NCI-H526 treated with DMSO at 0.1 percent for 48 hours (cell line): ENCODE data around the gene SMURF2.
"Not testable (repeated sequence)": the region's sequence is repeated elsewhere in the genome, so short reads cannot be mapped to it uniquely, and the experiment has no call there.

ENCODE experiments used
- DNase-seq: peaks from one replicate; lab custom pipeline; 2025; lab: John Stamatoyannopoulos, UW

Gene SMURF2

DNA sequence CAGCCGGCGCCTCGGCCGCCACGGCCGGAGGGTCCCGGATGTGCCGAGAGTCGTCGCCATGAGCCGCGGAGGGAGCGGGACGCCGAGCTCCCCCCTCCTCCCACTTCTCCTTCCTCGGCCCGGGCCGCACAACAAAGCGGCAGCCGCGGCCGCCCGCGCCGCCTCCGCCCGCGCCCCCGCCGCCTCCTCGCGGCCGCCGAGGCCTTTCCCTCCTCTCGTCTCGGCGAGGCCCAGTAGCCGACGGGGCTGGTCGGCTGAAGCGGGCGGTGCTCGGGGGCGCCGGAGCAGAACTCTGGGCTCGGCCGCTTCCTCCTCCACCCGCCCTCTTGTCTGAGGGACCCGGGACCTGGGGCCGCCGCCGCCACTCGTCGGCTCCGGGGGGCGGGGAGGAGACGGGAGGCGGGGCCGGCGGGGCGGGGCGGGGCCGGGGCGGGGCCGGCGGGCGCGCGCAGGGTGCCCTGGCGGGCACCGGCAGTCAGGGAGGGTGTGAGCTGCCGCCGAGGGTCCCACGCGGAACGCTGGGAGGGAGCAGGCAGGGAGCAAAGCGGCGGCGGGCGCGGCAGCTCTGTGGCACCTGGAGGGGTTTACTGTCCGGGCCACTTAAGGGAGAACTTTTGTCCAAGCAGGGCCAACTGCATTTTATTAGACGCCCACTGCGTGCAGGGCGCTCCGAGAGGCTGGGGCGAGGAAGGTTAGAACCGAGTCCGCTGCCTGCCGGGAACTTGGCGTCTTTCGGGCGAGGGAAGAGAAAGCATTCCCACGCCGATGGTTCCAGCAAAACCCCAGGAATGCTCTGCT lies at the start of gene SMURF2:
TSS of gene SMURF2 (minus strand) at position 332 of the 798 bp plus-strand sequence. CDS start 427 bp downstream, outside the sequence.
- peak; percentile 64 for DNase-seq

DNA sequence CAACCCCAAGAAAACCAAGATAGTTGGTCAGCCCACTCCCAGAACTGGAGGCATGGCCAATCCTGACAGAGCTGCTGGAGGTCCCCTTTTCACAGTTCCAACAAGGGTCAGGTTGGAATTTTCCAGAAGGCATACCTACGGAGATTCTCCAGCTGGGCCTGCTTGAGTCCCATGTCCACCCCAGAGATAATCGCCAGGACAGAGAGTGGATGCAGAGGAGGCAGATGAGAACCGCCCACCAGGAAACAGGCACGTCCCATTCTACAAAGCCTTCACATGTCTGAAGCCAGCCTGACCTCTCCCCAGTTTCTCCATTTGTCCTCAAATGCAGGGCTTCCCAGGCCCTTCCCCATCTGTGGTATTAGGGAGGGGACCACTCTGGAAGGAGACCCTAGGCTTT lies 47.4 kb upstream of the SMURF2 start:
- no peak for DNase-seq

DNA sequence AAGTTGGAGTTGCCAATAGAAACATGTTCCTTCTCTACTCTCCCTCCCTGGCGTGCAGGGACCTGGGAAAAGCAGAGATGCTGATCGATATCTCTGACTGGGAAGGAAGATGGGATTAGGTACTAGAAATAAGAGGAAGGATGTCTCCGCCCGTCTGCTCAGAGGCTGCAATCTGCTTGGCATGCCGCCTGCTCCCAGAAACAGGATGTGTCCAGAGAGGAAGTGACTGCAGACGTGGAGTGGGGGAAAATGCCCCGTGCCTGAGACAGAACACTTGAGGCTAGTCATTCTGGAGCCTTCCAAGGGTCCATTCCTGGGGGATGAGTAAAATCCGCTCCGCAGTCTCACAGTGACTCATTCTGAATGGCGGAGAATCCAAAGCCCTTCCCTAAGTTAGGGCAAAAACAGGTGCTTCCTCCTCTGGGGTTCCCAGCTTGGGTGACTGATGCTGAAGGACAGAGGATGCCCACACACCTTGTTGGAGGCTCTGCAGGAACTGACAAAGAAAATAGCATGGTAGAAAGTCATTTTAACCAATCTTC lies 45.0 kb upstream of the SMURF2 start:
- DNase-seq, result no peak

DNA sequence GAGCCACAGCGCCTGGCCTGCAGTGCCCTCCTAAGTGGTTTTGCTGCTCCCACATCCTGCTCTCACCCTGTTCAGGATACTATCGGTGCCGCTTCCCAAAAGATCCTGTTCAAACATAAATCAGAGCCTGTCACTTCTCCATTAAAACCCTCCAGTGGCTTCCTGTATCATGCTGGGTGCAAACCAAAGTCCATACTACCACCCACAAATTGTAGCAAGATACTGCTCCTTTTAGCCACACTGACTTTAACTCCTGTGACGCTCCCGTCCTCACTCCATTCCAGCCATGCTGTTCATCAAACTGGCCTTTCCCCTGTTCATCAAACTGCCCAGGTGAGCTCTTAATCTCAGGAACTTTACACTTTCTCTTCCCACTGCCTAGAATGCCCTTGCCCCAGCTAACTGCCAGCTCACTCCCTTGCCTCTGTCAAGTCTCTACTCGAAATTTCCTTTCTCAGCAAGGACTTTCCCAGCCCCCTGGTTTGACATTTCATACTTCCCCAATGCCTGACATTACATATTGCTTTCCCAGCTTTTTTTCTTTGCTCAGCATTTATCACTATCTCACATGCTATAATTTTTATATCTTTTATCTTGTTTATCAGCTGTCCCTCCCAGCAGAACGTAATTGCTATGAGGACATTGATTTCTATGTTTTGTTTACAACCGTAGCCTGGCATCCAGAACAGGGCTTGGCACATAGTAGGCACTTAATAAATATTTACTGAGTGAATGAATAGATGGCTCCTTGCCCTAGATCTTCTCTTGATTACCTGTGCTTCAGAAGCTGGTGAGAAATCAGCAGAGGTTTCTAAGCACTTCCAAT lies 44.3 kb upstream of the SMURF2 start:
- DNase-seq, result no peak

DNA sequence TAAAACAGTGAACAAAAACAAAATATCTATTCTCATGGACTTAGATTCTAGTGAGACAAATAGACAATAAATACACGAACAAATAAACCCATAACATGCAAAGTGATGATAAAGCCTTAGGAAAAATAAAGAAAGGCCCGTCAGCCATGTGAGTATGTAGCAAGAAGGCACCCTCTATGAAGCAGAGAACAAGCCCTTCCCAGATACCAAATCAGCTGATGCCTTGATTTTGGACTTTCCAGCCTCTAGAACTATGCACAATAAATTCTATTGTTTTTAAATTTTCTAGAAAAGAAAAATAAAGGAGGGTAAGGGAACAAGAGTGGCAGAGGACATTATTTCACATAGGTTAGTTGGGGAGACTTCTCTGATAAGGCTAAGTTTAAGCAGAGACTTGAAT lies 40.7 kb upstream of the SMURF2 start:
- DNase-seq, result no peak

DNA sequence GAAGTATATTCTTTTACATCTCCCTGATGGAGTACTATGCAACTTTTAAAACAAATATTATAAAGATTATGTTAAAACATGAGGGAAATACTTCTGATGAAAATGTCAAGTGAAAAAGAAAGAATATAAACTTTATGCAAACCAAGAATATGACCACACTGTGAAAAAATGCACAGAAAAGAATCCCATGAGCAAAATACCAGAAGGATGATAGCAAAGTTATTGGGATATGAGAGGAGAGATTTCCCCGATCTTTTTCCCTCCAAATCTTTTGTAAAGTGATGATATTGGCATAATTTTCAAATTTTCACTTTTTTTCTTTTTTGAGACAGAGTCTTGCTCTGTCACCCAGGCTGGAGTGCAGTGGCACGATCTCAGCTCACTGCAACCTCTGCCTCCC lies 36.6 kb upstream of the SMURF2 start:
- DNase-seq, result no peak

DNA sequence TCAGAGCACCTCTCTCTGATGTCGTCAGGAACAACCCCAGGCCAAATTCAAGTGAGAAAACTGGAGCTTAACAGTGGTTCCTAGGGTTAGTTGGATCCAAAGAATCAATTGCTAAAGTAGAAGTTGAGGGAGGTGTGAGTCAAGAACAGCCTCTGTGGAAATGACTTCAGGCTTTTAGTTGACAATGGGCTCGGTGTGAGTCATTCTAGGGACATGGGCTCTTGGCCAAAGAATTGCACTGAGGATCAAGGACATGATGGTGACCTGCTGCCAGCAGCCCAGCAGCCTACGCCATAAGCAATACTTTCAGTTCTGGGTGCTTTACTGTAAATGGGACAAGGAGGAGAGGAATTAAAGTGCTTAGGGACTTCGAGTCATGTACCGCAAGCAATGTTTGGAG lies 32.1 kb upstream of the SMURF2 start:
- no peak for DNase-seq

DNA sequence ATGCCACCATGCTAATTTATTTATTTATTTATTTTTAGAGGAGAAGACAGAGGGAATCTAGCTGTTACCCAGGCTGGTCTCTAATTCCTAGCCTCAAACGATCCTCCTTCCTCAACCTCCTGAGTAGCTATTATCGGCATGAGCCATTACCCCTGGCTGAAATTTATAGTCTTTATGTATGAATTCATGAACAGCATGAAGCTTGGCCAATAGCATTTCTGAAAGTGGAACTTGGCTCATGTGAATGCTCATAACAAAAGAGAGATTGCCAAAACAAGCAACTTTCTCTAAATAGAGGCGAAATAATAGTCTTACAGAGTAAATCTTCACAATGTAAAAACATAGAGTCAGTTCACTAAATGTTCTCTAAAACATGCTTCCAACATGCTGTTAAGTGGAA lies 30.1 kb upstream of the SMURF2 start:
- DNase-seq, result no peak

DNA sequence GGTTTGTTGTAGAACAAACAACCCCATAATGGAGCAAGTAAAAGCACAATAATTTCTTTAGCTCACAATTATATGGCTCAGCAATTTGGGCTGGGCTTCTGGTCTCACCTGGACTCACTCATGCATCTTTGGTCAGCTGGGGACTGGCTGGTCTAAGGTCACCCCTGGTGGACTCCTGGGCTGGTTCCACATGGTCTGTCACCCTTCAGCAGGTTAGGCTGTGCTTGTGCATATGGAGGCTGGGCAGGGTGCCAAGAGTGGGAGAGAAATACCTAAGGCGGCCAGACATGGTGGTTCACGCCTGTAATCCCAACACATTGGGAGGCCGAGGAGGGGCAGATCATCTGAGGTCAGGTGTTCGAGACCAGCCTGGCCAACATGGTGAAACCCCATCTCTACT lies 27.0 kb upstream of the SMURF2 start:
- no peak for DNase-seq

DNA sequence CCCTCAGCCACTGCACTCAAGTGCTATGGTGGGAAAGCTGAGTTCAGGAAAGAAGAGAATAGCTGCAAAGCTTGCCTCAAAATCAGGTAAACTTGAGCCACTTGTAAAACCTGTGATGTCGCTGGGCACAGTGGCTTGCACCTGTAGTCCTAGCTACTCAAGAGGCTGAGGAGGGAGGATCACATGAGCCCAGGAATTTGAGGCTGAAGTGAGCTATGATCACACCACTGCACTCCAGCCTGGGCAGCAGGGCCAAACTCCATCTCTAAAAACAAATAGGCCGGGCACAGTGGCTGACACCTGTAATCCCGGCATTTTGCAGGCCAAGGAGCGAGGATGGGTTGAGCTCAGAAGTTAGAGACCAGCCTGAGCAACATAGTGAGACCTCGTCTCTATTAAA lies 26.4 kb upstream of the SMURF2 start:
- no peak for DNase-seq

DNA sequence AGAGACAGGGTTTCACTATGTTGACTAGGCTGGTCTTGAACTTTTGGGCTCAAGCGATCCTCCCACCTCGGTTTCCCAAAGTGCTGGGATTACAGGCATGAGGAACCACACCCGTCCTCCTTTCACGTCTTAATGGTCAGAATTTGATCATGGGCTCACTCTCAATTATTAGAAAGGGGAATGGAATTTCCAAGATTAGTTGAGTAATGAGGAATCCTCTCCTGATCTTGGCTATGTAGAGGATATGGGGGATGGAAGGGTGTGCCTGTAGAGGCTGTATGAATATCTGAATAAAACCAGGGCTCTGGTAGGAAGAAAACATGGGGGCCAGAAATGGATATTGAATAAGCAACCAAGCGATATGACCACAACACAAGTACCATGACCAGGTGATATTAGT lies 25.9 kb upstream of the SMURF2 start:
- DNase-seq, result no peak

DNA sequence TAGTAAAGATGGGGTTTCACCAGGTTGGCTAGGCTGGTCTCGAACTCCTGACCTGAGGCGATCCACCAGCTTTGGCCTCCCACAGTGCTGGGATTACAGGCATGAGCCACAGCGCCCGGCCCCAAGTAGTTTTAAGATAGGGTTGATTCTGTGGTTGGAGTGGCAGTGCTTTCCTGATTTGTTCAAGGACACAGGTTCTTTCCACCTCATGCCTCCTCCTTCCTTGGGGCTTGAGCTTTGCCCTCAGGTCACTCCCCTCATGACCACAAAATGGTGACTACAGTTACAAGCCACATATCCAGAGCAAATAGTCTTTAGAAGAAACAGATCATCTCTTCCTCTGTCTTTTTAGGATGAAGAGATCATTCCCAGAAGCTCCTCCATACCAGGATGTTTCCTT lies 25.3 kb upstream of the SMURF2 start:
- DNase-seq, result no peak

DNA sequence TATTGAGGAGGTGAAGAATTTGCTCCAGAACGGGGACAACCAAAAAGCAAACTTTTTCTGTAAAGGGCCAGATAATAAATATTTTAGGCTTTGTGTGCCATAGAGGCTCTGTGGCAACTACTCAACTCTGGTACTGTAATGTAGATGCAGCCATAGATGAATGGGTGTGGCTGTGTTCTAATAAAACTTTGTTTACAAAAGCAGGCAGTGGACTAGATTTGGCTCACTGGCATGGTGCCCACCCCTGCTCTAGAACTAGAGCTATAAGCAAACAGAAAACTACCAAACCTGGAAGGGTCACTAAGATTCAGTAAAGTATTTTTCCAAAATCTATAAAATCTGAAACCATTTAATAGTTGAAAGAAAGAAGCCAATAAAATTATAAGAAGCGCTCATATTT lies 24.6 kb upstream of the SMURF2 start:
- DNase-seq, result no peak

DNA sequence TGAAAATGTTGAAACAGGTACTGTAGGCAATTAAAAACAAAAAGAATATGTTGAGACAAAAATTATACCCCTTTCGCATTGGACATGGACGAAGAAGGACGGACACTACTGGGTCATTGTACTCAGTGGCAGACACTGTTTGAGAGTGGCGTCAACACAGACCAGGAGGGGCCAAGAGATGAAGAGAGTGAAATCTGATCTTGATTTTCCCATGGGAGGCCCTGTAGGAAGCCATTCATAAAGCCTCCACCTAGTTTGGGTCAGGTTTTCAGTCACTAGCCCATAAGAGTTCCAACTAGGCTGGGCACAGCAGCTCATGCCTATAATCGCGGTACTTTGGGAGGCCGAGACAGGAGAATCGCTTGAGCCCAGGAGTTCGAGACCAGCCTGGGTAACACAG lies 23.6 kb upstream of the SMURF2 start:
- DNase-seq, result peak; percentile 49

DNA sequence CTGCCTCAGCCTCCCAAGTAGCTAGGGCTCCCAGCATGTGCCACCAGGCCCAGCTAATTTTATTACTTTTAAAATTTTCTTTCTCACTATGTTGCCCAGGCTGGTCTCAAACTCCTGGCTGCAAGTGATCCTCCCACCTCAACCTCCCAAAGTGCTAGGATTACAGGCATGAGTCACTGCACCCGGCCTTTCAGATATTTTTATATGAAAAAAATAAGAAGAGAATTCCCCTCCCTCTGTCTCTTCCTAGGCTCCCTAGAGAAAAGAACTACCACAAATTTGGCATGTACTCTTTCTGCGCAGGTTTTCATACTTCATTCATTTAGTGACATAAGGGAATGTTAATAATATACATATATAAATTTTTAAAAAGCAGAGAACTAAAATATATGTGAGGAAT lies 21.7 kb upstream of the SMURF2 start:
- no peak for DNase-seq

DNA sequence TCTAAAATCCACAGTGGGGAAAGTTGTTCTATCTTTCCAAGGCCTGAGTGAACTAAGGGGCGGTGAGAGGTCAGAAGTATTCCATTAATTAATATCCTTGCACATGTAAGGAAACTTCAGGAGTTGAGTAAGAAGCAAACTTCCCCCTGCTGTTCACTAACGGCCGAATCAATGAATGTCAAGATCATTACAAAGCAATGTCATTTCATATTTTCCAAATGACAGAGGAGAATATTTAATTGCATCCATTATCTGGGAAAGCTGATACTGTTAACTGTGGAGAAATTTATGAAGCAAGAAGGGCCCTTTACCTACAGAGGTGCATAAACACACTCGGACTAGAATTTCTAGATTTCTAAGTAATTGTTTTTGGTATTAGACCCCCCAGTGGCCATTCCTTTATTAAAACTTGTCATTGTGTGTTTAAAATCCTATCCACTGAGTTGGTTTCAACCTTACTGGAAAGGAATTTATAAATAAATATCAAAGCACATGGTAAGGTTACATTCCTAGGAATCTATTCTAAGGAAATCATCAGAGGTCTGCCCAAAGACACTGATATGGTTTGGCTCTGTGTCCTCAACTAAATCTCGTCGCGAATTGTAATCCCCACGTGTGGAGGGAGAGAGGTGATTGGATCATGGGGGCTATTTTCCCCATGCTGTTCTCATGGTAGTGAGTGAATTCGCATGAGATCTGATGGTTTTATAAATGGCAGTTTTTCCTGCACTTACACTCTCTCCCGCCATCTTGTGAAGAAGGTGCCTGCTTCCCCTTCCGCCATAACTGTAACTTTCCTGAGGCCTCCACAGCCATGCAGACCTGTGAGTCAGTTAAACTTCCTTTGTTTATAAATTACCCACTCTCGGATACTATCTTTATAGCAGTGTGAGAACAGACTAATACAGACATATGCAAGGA lies 20.4 kb upstream of the SMURF2 start:
- no peak for DNase-seq

DNA sequence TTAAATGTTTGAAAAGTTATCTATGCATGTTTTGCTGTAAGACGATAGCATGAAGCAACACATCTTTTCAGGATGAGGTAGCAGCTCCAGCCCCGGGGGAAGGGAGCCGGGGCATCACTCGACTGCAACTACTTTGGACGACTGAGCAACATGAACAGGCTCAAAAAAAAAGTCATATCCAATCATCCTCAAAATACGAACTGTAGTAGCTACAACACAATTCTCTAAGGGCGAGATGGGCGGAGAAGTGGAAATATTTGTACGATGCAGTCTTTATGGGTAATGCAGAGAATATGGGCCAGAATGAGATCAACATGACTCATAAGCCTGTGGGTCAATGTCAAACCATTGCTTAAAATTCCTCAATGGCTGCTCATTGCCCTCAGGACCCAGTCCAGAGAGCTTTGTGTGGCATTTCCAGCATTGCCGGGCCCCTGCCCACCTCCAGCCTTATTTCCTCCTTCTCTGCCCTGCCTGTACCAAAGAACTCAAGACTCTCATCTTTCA lies 17.7 kb upstream of the SMURF2 start:
- no peak for DNase-seq

DNA sequence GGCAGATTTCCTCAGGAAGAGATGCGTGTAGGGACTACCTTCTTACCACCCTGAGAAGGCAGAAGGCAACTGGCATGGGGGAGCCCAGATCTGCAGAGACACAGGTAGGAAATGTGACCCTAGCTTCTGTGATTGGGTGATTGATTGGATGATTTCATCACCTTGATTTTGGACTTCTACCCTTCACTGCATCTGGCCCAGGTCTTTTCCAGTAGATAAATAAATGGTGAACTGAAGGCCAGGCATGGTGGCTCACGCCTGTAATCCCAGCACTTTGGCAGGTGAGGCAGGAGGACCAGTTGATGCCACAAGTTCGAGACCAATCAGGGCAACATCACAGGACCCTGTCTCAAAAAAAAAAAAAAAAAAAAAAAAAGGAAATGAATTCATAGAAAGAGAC lies 14.7 kb upstream of the SMURF2 start:
- no peak for DNase-seq

DNA sequence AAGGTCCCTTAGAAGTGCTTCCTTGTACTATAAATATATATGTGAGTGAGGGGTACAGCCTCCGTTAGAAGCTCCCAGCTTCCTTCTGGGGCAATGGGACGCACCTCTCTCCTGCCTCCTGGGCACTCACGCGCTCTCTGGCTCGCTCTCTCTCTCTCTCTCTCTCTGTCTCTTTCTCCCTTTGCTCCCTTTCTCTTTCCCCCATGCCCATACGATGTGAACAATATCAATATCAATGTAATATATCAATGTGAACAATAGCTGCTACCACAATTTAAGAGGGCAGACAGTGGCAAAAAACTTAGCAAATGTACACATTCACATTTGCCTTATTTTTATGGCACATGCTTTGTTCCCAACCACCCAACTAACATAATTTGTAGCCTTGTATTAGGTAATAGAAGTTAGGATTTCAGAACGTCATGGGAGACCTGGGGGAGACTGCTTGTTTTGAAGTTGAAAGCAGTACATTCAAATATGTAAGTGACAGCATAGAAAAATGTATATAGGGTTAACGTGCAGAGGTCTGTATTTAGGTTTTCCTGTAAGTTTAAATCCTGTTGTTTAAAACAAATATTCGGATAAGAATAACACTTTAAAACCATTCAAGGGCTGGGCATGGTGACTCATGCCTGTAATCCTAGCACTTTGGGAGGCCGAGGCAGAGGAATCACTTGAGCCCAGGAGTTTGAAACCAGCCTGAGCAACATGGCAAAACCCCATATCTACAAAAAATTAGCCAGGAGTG lies 8.9 kb upstream of the SMURF2 start:
- DNase-seq, result not testable (repeated sequence)

DNA sequence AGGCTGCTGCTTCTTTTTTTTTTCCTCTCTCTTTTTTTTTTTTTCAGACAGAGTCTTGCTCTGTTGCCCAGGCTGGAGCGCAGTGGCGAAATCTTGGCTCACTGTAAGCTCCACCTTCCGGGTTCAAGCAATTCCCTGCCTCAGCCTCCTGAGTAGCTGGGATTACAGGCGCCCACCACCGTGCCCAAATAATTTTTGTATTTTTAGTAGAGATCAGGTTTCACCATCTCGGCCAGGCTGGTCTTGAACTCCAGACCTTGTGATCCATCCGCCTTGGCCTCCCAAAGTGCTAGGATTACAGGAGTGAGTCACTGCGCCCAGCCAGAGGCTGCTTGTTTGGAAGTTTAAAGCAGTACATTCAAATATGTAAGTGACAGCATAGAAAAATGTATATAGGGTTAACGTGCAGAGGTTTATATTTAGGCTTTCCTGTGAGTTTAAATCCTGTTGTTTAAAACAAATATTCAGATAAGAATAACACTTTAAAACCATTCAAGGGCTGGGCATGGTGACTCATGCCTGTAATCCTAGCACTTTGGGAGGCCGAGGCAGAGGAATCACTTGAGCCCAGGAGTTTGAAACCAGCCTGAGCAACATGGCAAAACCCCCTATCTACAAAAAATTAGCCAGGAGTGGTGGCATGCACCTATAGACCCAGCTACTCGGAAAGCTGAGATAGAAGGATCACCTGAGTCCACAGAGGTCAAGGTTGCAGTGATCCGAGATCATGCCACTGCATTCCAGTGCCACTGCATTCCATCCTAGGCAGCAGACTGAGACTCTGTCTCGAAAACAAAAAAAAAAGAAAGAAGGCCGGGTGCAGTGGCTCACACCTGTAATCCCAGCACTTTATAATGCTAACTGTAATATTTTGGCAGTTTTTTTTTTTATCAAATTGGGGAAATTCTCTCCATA lies 6.0 kb upstream of the SMURF2 start:
- DNase-seq, result not testable (repeated sequence)
